GM19397 (cell line): ENCODE measurements around the gene PHLDB2.

Source experiments
- ATAC-seq: cut with Tn5 transposase; IDR thresholded peaks from one replicate; pipeline ENCODE4 v1.9.1; 2021; ENCODE audit warnings: mild to moderate bottlenecking, moderate library complexity; ENCODE audit not compliant: unreplicated experiment

Gene PHLDB2

DNA sequence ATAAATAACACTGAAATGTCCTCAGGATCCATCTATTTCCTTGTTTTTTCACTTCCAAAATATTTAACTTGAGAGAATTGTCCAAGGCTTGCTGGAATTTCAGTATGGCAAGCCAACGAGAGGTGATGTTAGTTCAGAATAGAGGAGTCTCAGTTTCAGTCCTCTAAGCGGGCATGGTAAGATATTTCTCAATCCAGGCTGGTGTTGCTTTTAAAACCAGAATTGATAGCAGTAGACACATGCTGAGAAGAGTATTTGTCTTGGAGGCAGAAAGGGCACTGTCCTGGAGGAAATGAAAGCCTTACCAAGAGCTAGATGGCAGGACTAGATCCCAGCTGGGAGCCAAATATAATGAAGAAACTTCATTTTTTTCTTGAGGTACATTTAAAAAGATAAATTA is 23.1 kb downstream of the PHLDB2 start:
- no peak for ATAC-seq

DNA sequence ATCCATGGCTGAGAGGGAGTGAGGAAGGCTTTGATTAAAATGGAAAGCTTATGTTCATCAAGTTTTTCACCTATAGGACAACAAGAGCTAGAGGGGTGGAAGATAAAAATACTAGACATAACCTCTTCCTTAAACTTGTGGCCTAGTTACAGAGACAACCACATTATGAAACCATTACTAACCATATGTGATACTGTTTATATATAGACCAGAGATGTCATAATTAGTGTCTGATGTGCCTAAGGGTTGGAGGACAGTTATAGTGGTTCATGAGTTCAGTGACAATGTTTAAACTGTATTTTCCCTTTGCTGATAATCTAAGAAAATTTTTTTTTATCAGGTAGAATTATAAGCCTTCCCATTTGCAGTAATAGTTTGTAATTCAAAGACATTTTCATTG is 23.7 kb downstream of the PHLDB2 start:
- peak; percentile 83 for ATAC-seq

DNA sequence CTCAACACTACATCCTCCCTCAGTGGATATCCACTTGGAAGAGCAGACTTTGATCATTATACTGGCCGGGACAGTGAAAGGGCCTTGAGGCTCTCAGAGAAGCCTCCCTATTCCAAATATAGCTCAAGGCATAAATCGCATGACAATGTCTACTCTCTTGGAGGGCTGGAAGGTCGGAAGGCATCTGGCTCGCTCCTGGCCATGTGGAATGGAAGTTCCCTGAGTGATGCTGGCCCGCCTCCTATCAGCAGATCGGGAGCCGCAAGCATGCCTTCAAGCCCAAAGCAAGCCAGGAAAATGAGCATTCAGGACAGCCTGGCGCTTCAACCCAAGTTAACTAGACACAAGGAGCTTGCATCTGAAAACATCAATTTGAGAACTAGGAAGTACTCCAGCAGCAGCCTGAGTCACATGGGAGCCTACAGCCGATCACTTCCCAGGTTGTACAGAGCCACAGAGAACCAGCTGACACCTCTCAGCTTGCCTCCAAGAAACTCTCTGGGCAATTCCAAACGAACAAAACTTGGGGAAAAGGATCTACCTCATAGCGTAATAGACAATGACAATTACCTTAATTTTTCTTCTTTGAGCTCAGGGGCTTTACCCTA is 25.4 kb downstream of the PHLDB2 start:
- no peak for ATAC-seq

DNA sequence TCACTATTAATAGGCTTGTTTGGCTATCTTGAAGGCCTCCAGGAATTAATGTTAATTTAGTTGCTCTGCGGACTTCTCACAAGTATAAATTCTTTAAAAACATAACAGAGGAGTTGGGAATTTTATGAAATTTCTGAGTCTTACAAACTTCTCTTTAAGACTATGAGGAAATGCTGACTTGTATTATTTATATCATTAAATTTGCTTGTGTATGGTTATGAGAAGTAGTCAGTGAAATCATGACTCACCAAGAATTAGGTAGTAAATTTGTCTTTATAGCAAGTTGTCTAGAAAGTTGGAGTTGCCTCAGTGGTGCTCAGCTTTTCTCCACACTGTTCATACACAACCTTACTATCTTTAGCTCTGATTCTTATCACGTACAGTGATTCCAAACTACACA is 26.5 kb downstream of the PHLDB2 start:
- no peak for ATAC-seq

DNA sequence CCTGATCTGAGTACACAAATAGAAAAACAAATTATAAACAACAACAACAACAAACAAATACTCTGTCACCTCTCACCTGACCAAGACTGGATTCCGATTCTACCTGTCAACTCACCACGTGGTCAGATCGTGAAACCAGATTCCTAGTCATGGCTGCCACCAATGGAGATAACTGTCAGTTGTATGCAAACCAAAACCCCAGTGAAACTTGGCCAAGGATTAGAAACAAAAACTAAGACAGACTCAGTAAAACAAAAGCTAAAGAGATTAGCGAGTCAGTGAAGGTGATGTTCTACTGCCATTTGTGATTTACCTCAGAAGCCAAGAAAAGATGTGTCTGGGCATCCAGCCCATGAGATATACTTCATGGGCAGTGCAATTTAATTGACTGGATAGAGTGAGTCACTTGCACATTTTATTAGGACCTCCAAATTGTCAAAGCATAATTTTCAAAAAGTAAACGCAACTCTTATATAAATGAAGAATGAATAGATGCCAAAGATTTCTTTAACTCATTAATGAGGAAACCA is 31.1 kb downstream of the PHLDB2 start:
- ATAC-seq = no peak

DNA sequence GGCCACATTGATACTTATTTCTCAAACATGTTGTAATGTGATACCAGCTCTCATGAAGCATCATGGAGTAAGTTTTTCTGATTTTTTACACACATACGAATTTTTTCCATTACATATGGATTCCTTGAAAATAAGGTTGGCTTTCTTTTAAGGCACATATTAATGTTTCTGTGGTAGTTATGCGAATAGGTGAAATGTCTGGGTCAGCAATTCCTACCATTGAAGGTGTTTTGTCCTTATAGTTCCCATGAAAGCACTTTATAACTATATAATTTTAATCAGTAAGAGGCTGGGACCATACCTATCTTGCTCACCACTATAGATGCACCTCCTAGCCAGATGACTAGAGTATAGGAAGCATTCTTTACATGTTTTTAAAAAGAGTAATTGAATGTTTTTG is 33.0 kb downstream of the PHLDB2 start:
- ATAC-seq = no peak

DNA sequence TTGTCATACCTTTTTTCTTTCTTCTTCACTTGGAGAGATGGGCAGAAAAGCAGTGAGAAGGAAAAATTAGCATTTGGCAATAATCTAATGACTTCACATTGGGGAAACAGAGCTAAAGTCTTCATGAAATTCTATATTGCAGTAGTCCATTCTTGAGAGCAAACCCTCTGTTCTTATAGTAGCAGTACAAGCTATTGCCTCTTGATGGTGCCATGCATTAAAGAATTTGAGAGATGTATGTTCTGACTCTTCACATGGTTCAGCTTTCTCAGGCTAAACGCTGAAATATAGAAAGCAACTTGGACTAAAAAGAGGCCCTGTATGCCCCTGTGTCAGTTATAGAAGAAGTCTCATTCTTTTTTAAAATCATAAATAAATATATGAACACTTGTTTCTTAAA is 36.0 kb downstream of the PHLDB2 start:
- no peak for ATAC-seq

DNA sequence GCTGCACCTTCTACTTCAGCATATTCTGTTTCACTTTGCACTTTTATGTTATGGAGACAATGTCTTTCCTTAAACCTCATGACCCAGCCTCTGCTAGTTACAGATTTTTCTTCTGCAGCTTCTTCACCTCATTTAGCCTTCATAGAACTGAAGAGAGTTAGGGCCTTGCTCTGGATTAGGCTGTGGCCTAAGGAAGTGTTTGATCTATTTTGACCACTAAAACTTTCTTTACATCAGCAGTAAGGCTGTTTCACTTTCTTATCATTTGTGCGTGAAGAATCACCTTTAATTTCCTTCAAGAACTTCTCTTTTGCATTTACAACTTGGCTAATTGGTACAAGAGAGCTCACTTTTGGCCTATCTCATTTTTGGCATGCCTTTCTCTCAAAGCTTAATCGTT is 40.9 kb downstream of the PHLDB2 start:
- ATAC-seq = no peak

DNA sequence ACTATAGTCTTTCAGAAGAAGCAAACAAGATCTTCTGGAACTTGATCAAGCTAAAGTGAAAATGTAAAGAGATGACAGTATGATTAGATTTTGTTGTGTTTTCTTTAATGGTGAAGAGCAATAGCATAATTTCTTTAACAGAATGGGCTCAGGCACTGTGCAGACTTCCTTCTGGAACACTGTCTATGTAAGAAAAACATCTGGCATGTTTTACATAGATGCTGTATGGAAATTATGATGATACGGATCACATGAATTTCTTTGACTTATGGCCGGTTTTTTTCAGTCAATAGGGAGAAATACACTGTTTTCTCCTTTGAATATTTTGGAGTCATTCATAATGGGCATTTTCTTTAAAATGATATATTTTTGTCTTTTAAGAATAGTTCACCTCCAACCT is 42.6 kb downstream of the PHLDB2 start:
- no peak for ATAC-seq

DNA sequence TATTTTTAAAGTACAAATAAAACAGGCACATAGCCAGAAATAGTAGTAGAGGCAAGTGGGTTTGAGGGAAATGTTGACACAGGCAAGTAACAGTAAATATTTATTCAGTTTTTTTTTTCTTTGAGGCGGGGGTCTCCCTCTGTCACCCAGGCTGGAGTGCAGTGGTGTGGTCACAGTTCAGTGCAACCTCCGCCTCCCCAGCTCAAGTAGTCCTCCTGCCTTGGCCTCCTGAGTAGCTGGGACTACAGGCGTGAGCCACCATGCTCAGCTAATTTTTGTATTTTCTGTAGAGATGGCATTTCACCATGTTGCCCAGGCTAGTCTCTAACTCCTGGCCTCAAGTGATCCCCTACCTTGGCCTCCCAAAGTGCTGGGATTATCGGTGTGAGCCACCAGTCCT is 43.5 kb downstream of the PHLDB2 start:
- ATAC-seq = no peak

DNA sequence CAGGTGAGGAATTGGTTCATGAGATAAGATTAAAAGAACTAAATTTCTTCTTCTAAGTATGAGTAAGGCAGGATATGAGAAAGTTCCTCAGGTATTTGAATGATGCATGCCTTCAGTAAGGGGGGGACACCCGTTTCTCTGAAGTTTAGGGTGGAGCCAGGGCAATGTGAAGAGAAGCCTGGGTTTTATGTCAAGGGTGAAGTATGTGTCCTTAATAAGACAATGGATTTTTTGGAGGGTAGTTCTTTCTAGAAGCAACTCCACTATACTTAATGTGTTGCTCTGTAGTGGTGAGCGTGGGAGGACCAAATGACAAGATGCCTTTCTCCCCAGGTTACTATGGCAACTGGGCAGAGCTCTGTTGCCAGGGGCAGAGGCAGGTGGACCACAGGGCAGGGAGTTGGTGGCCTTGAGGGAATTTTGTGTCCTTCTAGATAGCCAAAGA is 44.0 kb downstream of the PHLDB2 start:
- no peak for ATAC-seq

DNA sequence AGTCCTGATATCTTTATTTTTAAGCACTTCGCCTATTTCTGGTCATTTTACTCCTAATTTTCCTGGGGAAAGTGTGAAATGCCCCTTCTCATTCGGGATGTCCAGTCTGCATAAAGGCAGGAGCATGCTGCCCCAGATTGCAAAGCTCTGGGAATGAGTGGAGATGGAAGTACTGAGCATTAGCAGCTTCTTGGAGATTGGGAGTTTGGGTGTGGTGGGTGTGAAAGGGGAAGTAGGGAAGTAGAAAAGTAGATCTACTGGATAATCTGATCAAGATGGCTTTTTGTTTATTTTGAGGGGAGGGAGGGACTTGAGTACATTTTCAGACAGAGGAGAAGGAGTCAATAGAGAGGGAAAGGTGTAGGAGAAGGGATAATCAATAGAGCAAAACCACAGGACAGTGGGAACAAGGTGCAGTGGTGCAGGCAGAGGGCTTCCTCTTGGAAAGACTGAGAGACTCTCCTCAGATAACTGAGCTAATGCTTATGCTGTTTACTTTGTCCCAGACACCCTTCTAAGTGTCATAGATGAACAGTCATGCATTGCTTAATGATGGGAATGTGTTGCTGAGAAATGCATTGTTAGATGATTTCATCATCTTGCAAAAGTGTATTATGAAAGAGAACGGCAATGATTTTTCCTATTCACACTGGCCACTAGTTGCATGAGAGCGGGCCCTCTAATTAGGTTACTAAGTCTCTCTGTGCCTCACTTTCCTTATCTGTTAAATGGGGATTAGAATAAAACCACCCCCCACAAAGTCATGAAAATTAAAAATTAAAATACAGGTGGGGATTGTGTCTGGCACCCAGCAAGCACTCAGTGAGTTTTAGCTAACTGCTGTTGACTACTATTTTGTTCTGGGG is 45.5 kb downstream of the PHLDB2 start:
- no peak for ATAC-seq

DNA sequence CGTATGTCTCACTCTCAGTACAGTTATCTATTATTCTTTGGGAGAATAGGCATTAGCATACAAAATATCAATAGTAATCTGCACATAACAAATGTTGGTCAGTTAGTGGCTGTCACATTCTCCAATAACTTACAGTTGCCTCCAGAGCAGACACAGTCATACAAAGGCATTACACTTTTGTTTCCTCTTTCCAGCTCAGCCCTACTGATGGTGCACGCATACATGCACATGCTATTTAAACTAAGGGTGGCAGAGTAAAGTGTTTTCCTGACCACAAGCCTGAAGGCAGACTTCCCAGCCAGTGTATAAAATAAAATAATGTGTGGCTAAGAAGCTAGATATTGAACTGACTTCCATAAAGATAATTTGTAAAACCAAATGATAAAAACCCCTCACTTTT is 47.6 kb downstream of the PHLDB2 start:
- no peak for ATAC-seq

DNA sequence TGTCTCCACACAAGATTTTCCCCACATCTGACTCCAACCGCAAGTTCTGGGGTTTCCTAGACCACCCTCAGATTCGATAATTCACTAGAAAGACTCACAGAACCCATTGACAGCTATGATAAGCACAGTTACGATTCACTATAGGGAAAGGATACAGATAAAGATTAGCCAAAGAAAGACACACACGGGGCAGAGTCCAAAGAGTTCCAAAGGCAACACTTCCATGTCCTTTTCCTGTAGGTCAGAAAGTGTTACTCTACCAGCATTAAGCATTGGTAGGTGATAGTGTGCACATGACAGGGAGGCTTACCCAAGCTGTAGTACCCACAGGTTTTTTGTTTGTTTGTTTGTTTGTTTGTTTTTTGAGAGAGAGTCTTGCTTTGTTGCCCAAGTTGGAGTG is 48.1 kb downstream of the PHLDB2 start:
- no peak for ATAC-seq

DNA sequence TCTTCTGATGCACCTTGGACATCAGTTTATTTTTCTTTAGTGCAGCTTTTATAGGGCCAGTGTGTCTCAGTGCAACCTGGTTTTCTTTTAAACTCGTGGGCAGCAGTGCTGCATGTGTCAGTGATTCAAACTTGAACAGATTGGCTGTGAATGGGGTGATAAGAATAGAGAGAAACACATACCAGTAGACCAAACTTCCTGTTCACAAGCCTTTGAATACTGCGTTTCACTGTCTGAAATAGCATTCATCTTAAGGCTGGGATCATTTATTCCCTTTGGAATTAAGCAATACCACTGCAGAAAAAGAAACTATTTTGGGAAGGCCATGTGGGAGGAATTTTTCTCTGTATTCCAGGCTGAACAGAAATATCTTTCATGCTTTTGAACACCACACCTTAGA is 51.7 kb downstream of the PHLDB2 start:
- no peak for ATAC-seq

DNA sequence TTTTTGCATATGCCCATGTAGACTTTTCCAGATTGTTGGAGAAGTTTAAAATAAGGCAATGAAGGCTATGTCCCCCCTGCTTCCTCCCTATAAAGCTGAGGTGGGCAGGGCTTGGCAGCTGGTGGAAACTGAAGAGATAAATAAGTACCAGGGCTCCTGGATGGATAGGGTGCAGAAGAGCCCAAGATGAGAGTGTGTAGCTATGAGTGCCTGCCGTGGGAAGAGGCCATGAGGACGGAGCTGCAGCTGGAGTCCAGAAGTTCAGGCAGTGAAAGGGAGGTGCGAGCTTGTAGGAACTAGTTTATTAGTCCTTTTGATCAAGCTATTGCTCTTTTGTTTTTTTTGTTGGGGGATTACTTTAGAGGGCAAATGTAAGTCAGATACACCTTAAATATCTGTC is 52.4 kb downstream of the PHLDB2 start:
- ATAC-seq = no peak

DNA sequence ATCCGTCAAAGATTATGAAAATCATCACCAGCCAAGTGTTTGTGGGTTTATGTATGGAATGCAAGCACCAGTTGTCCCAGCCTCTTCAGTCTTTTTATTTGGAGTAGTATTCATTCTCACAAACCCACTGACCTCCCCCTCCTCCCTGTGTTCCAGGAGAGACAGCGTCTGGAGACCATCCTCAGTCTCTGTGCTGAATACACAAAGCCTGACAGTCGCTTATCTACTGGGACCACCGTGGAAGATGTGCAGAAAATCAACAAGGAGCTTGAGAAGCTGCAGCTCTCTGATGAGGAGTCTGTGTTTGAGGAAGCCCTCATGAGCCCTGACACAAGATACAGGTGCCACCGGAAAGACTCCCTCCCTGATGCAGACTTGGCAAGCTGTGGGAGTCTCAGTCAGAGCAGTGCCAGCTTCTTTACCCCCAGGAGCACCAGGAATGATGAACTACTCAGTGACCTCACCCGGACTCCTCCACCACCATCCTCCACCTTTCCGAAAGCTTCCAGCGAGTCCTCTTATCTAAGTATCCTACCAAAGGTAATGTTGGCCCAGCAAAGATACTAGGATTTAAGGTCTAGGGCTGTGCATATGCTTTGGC is 54.2 kb downstream of the PHLDB2 start:
- ATAC-seq = no peak

DNA sequence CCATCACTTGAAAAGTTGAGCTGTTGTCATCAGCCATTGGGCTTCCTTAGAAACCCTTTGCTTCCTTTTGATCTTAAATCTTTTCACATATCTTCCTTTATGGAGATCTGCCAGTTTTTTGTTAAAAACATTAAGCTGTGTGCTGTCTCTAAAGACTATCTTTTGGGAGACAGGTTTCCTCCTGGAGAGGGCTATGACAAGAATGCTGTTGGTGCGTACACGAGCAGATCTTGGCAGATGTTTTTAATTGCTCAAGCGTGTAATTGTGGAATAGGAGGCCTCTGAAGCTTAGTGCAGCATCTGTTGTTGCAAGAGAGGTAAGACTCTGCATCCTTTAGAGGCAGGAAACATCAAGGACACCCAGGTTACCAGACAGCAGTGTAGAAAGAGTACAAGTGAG is 56.8 kb downstream of the PHLDB2 start:
- ATAC-seq = no peak

DNA sequence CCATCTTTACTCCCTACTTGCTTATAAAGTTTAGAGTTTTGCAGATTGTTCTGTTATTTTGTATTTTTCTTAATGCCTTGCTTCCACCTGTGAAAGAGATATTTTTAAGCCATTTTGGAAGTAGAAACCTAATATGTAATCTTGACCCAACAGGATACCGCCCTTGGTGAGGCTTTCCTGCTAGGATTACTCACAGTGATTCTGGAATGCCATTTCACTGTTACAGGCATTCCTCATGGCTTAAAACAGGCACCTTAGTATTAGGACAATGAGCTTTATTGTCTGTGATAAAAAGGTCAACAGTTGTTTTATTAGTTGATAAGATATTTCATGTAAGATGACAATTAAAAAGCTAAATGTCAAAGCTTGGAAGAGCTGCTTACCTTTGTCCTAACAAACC is 58.2 kb downstream of the PHLDB2 start:
- no peak for ATAC-seq

DNA sequence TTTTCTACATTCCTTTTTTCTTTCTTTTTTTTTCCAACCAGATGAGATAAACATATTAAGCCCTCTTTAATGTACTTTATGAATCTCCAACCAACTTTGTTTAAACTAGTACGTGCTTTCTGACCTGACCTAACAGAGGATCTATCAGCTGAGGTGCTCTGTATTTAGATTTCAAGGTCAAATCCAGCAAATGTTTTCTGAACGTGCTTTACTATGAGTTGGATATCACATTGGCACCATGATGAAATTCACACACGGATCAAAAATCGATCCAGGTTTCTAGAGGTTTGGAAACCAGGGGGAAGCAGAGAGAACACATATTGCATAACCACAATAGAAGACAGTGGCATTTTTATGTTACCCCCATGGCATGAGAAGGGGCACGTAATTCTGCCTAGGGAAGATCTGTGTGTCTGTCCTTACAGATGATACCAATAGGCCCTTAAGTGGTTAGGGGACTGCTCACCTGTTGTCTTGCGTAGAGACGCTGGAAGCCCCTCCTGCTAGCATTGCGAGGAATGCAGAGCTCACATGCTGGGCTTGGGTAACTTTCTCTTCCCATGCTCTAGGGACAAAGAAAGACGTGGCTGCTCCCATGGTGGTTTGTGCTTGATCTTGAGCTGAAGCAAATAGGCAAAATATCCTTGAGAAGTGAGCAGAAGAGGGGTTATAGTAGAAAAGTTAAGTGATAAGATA is 60.5 kb downstream of the PHLDB2 start:
- ATAC-seq = no peak

DNA sequence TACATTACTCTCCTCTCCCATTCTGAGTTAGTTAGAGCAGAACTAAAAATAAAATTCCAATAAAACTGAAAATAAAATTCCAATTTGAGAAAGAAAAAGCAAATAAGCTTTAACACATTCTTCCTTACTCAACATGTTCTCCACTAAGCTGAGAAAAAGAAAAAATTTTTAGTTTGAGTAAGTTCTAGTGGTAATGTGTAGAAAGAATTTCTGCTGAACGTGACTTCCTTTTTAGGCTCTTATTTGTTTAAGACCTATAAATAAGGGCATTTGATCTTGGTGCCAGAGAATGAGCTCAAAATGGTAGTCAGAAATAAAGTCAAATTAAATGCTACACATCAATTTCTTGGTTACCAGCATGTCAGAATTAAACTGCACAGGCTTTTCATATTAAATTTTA is 62.1 kb downstream of the PHLDB2 start:
- ATAC-seq = no peak
